A673 (cell line): Measurements from ENCODE around the gene ACOXL. TPM values are rescaled to one million over a fixed set of nuclear protein-coding genes. Genes with fewer than 3 reads are reported as not detected.

Source experiments
- BruUV-seq: library from RNA; stranded (reverse); fragments of 400-500 nt; replicated peaks from 2 replicates; lab custom pipeline; 2021; lab: Mats Ljungman, UMichigan
- CTCF ChIA-PET: fragments of 300-600 bp; sonication (Branson Sonifier 250); formaldehyde crosslinking; loops from one replicate; lab custom pipeline; 2022; ENCODE audit warnings: antibody characterized with exemption; lab: Charles Lee
- POLR2A ChIA-PET: fragments of 300-600 bp; sonication (Branson Sonifier 250); formaldehyde crosslinking; loops from one replicate; lab custom pipeline; 2022; ENCODE audit warnings: antibody characterized with exemption; ENCODE audit not compliant: low non-redundant PET; lab: Charles Lee
- DNase-seq: peaks from one replicate; pipeline ENCODE4 v3.0.0-alpha.2; 2015; ENCODE audit warnings: low spot score
- H3K27ac ChIP-seq: fragments of 200-600 bp; sonication (generic); 2 replicates; pipeline ENCODE4 v1.5.1; 2016; ENCODE audit warnings: mixed run types, low read depth, mild to moderate bottlenecking, mixed read lengths, antibody characterized with exemption, low read length; ENCODE audit not compliant: poor library complexity, severe bottlenecking
- H3K27me3 ChIP-seq: fragments of 200-600 bp; sonication (generic); replicated peaks from 2 replicates; pipeline ENCODE4 v1.6.1; 2017; ENCODE audit warnings: mixed run types, low read depth, mild to moderate bottlenecking, mixed read lengths, antibody characterized with exemption, low read length; ENCODE audit not compliant: insufficient read depth, poor library complexity
- H3K36me3 ChIP-seq: fragments of 200-600 bp; sonication (generic); 2 replicates; pipeline ENCODE4 v1.6.1; 2016; ENCODE audit warnings: mixed run types, mild to moderate bottlenecking, mixed read lengths, antibody characterized with exemption, low read length; ENCODE audit not compliant: insufficient read depth, poor library complexity, severe bottlenecking
- H3K4me1 ChIP-seq: fragments of 200-600 bp; sonication (generic); 2 replicates; pipeline ENCODE4 v1.6.1; 2017; ENCODE audit warnings: mixed run types, mild to moderate bottlenecking, mixed read lengths, antibody characterized with exemption, low read length; ENCODE audit not compliant: insufficient read depth, poor library complexity, severe bottlenecking
- H3K4me3 ChIP-seq: fragments of 200-600 bp; sonication (generic); 2 replicates; pipeline ENCODE4 v1.5.1; 2016; ENCODE audit warnings: low read depth, mixed run types, mild to moderate bottlenecking, mixed read lengths, low read length; ENCODE audit not compliant: poor library complexity, severe bottlenecking
- H3K9me3 ChIP-seq: fragments of 200-600 bp; sonication (generic); 2 replicates; pipeline ENCODE4 v1.6.1; 2016; ENCODE audit warnings: mixed run types, low read depth, mild to moderate bottlenecking, mixed read lengths, antibody characterized with exemption, low read length; ENCODE audit not compliant: poor library complexity, severe bottlenecking
- EZH2 ChIP-seq: fragments of 200-600 bp; sonication (generic); IDR thresholded peaks from 2 replicates; pipeline ENCODE4 v1.6.1; 2017; ENCODE audit warnings: borderline replicate concordance, low read depth, mild to moderate bottlenecking, mixed read lengths, antibody characterized with exemption, low read length; ENCODE audit not compliant: poor library complexity, severe bottlenecking
- intact Hi-C: fragments of 100-400 bp; cut with micrococcal nuclease; formaldehyde crosslinking; loops from one replicate; pipeline ENCODE4 v1.10.0; 2022; ENCODE audit not compliant: unreplicated experiment
- total RNA-seq: library from RNA; stranded (reverse); gene quantifications from 2 replicates; pipeline ENCODE4 v1.2.3, GENCODE V29; 2021
- TF ChIP-seq, protein P1 (sequence below): fragments of 300-800, 200-600 bp; sonication (generic); conservative IDR thresholded peaks from 2 replicates; pipeline ENCODE4 v1.5.1; 2017; ENCODE audit warnings: low read depth, mild to moderate bottlenecking, antibody characterized with exemption, low read length, moderate library complexity, mixed read lengths

Gene ACOXL
- total RNA-seq, 1 experiment from 2014 or later = not detected

DNA sequence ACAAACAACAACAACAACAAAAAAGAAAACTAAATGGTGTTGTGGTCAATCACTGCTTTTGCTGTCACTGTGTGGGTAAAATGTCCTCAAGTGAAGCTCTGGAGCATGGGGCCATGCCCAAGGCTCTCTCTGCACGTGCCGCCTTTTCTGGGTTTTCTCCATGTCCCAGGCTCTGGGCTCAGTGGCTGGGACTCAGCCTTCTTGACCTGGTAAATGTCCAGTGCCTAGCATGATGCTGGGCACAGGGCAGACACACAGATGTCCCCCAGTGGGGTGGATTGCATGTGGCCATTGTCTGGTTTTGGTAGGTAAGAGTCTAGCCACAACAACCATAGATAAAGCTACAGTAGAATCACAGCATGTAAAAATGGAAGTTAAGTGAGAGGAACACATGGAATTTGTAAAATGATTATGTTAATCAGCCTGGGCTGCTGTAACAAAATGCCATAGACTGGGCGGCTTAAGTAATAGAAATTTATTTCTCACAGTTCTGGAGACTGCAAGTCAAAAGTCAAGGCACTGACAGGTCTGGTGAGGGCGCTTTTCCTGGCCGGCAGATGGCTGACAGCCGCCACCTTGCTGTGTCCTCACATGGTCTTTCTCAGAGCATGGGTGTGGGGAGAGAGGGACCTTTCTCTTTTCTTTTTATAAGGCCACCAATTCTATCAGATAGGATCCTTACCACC is 174.4 kb downstream of the ACOXL start:
- H3K4me1 ChIP-seq = no peaks in the 10 kb centered on the region
- no peak for DNase-seq
- H3K9me3 ChIP-seq = peaks cover 3% of the 10 kb centered on the region
- no peak overlapping the region for H3K27ac ChIP-seq
- intact Hi-C loops = no loop called here
- H3K36me3 ChIP-seq = no peaks in the 10 kb centered on the region
- ChIA-PET POLR2A (interaction anchor here (0.6 kb wide), 1 partner anchor 153 kb away, joined by 3 read pairs; no protein-coding TSS in a partner anchor), CTCF (no interaction called here)
- H3K27me3 ChIP-seq = no peaks in the 10 kb centered on the region
- TF ChIP-seq, protein P1, sequence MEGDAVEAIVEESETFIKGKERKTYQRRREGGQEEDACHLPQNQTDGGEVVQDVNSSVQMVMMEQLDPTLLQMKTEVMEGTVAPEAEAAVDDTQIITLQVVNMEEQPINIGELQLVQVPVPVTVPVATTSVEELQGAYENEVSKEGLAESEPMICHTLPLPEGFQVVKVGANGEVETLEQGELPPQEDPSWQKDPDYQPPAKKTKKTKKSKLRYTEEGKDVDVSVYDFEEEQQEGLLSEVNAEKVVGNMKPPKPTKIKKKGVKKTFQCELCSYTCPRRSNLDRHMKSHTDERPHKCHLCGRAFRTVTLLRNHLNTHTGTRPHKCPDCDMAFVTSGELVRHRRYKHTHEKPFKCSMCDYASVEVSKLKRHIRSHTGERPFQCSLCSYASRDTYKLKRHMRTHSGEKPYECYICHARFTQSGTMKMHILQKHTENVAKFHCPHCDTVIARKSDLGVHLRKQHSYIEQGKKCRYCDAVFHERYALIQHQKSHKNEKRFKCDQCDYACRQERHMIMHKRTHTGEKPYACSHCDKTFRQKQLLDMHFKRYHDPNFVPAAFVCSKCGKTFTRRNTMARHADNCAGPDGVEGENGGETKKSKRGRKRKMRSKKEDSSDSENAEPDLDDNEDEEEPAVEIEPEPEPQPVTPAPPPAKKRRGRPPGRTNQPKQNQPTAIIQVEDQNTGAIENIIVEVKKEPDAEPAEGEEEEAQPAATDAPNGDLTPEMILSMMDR = no peak
- TF ChIP-seq EZH2 = no peak
- H3K4me3 ChIP-seq = no peak overlapping the region
- BruUV-seq = no TSS peak

DNA sequence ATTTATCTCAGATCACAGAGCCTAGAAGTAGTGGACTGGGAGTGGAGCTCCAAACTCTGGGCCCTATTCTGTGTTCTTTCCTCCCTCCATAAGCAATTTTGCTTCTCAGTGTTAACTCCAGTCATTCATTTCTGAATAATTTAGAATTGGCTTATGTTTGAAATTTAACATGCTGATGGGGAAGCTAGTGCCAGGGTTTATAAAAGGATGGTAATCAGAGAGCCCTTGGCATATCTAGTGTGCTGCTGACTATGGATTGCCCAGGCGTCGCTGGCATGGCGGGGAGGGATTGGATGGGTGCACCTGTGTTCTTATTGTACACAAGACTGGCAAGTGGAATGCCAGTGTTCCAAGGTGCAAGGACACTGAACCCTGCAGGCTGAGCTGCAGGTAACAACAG is 177.1 kb downstream of the ACOXL start:
- H3K27me3 ChIP-seq = peaks cover 6% of the 10 kb centered on the region
- ChIA-PET CTCF (no interaction called here), POLR2A (no interaction called here)
- TF ChIP-seq, protein P1 = no peak
- no peak for TF ChIP-seq EZH2
- no peak overlapping the region for H3K27ac ChIP-seq
- H3K4me1 ChIP-seq = no peaks in the 10 kb centered on the region
- BruUV-seq = no TSS peak
- H3K4me3 ChIP-seq = no peak overlapping the region
- intact Hi-C loops = no loop called here
- H3K9me3 ChIP-seq = peaks cover 7% of the 10 kb centered on the region
- H3K36me3 ChIP-seq = no peaks in the 10 kb centered on the region
- DNase-seq = no peak

DNA sequence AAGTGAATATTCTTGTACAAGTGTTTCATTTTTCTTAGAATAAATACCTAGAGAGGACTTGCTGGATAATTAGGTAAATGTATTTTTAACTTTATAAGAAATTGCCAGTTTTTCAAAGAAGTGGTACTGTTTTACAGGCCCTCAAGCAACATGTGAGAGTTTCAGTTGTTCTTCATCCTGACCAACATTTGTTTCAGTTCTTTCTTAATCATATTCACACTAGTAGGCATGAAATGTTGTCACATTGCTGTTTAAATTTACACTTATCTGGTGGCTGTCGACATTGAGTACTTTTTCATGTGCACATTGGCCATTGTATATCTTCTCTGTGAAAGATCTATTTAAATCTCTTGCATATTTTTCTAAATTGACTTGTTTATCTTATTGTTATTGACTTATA is 178.1 kb downstream of the ACOXL start:
- no TSS peak for BruUV-seq
- Histone ChIP-seq H3K9me3 (peaks cover 7% of the 10 kb centered on the region), H3K27me3 (peaks cover 7% of the 10 kb centered on the region), H3K36me3 (no peaks in the 10 kb centered on the region), H3K27ac (no peak overlapping the region), H3K4me3 (no peak overlapping the region), H3K4me1 (no peaks in the 10 kb centered on the region)
- ChIA-PET POLR2A (no interaction called here), CTCF (no interaction called here)
- no peak for DNase-seq
- intact Hi-C loops = no loop called here
- TF ChIP-seq EZH2 = no peak
- TF ChIP-seq, protein P1 = no peak
